GM23338 (cell line): ENCODE data around the gene SYNDIG1. TPM values are rescaled to one million over a fixed set of nuclear protein-coding genes. Genes with fewer than 3 reads are reported as not detected.

Experiments
- ATAC-seq: fragments of 200-7000 bp; cut with Tn5 transposase; 3 replicates; pipeline ENCODE4 v1.9.1; 2020
- DNase-seq: peaks from one replicate; pipeline ENCODE4 v3.0.0-alpha.2; 2015; ENCODE audit warnings: low spot score
- H2AFZ ChIP-seq: fragments of 200-600 bp; sonication (generic); 2 replicates; pipeline ENCODE4 v1.8.0; 2016; ENCODE audit warnings: antibody characterized with exemption, mild to moderate bottlenecking, moderate library complexity
- H3F3A ChIP-seq: fragments of 200-600 bp; sonication (generic); replicated peaks from 2 replicates; pipeline ENCODE4 v1.8.0; 2017; ENCODE audit warnings: antibody characterized with exemption, mixed run types, low read depth
- H3K27ac ChIP-seq: fragments of 200-600 bp; sonication (generic); 2 replicates; pipeline ENCODE4 v1.6.1; 2016; ENCODE audit warnings: low read depth
- H3K27me3 ChIP-seq: fragments of 200-600 bp; sonication (generic); 2 replicates; pipeline ENCODE4 v1.8.0; 2016; ENCODE audit warnings: mild to moderate bottlenecking, mixed run types, moderate library complexity; ENCODE audit not compliant: insufficient read depth
- H3K36me3 ChIP-seq: fragments of 200-600 bp; sonication (generic); 2 replicates; pipeline ENCODE4 v1.8.0; 2016; ENCODE audit warnings: mild to moderate bottlenecking; ENCODE audit not compliant: insufficient read depth
- H3K4me1 ChIP-seq: fragments of 200-600 bp; sonication (generic); 2 replicates; pipeline ENCODE4 v1.8.0; 2016; ENCODE audit warnings: mild to moderate bottlenecking, moderate library complexity; ENCODE audit not compliant: insufficient read depth
- H3K4me2 ChIP-seq: fragments of 200-600 bp; sonication (generic); 2 replicates; pipeline ENCODE4 v1.7.1; 2017; ENCODE audit warnings: mixed run types
- H3K4me3 ChIP-seq: fragments of 200-600 bp; sonication (generic); 2 replicates; pipeline ENCODE4 v1.6.1; 2016; ENCODE audit warnings: mixed run types
- H3K79me2 ChIP-seq: fragments of 200-600 bp; sonication (generic); replicated peaks from 2 replicates; pipeline ENCODE4 v1.8.0; 2017; ENCODE audit warnings: mild to moderate bottlenecking; ENCODE audit not compliant: insufficient read depth
- H3K9me2 ChIP-seq: fragments of 200-600 bp; sonication (generic); 2 replicates; pipeline ENCODE4 v1.8.0; 2017; ENCODE audit not compliant: insufficient read depth
- H4K20me1 ChIP-seq: fragments of 200-600 bp; sonication (generic); replicated peaks from 2 replicates; pipeline ENCODE4 v1.8.0; 2017; ENCODE audit warnings: mild to moderate bottlenecking; ENCODE audit not compliant: insufficient read depth
- H3K27ac Mint-ChIP-seq: 2 replicates; pipeline ENCODE4 v1.8.0; 2020; ENCODE audit warnings: inconsistent platforms, mild to moderate bottlenecking, moderate library complexity, mixed read lengths
- H3K27me3 Mint-ChIP-seq: 3 replicates; pipeline ENCODE4 v1.8.0; 2022; ENCODE audit warnings: low read depth, mild to moderate bottlenecking, moderate library complexity, mixed read lengths, inconsistent platforms; ENCODE audit not compliant: insufficient read depth, poor library complexity
- H3K36me3 Mint-ChIP-seq: 3 replicates; pipeline ENCODE4 v1.8.0; 2021; ENCODE audit warnings: low read depth, mild to moderate bottlenecking, inconsistent platforms, moderate library complexity, mixed read lengths
- H3K4me1 Mint-ChIP-seq: 3 replicates; pipeline ENCODE4 v1.8.0; 2020; ENCODE audit warnings: mild to moderate bottlenecking, inconsistent platforms, mixed read lengths
- H3K4me3 Mint-ChIP-seq: 3 replicates; pipeline ENCODE4 v1.8.0; 2021; ENCODE audit warnings: moderate library complexity, mild to moderate bottlenecking, inconsistent platforms, mixed read lengths
- H3K9me3 Mint-ChIP-seq: 3 replicates; pipeline ENCODE4 v1.8.0; 2020; ENCODE audit warnings: moderate library complexity, mild to moderate bottlenecking, inconsistent platforms, mixed read lengths
- CREB1 ChIP-seq: fragments of 250-450 bp; sonication (Bioruptor Pico); IDR thresholded peaks from 2 replicates; pipeline ENCODE4 v1.5.0; 2020; ENCODE audit warnings: low read depth, mild to moderate bottlenecking, moderate library complexity
- ETS1 ChIP-seq: IDR thresholded peaks from 2 replicates; pipeline ENCODE4 v1.6.1; 2016; ENCODE audit warnings: antibody characterized with exemption
- EZH2phosphoT487 ChIP-seq: fragments of 200-600 bp; sonication (generic); IDR thresholded peaks from one replicate; pipeline ENCODE4 v1.8.1; 2018; ENCODE audit warnings: antibody characterized with exemption; ENCODE audit not compliant: unreplicated experiment
- JUNB ChIP-seq: IDR thresholded peaks from one replicate; pipeline ENCODE4 v1.6.1; 2016; ENCODE audit warnings: antibody characterized with exemption; ENCODE audit not compliant: unreplicated experiment
- POLR2AphosphoS5 ChIP-seq: IDR thresholded peaks from 2 replicates; pipeline ENCODE4 v1.6.1; 2016; ENCODE audit warnings: antibody characterized with exemption, low read depth
- STAT1 ChIP-seq: IDR thresholded peaks from one replicate; pipeline ENCODE4 v1.6.1; 2016; ENCODE audit warnings: antibody characterized with exemption; ENCODE audit not compliant: unreplicated experiment
- ZNF114 ChIP-seq: fragments of 250-450 bp; sonication (Bioruptor Pico); IDR thresholded peaks from 2 replicates; pipeline ENCODE4 v1.5.0; 2020; ENCODE audit warnings: mild to moderate bottlenecking, moderate library complexity
- ZNF331 ChIP-seq: fragments of 250-450 bp; sonication (Bioruptor Pico); IDR thresholded peaks from 2 replicates; pipeline ENCODE4 v1.5.0; 2020; ENCODE audit warnings: low read depth, mild to moderate bottlenecking, moderate library complexity
- polyA plus RNA-seq: library from polyadenylated mRNA; unstranded; fragments of >200 nt; fragmentation: Nextera tagmentation; extraction: Ambion mirVana; gene quantifications from 2 replicates; pipeline ENCODE4 v1.2.1, GENCODE V29; 2016
- total RNA-seq: library from RNA; depleted of rRNA; stranded (reverse); fragments of >200 nt; shearing (Covaris generic); gene quantifications from 2 replicates; pipeline ENCODE4 v1.2.3, GENCODE V29; 2014
- TF ChIP-seq, protein P1 (sequence below), 2 experiments: fragments of 200-600 bp in 1 of 2; sonication (generic) in 1 of 2; conservative IDR thresholded peaks; 2 replicates each; pipeline versions ENCODE4 v1.5.1 to v1.6.1; 2016 to 2017; ENCODE audit warnings: antibody characterized with exemption in 2 of 2, low read depth in 2 of 2, mild to moderate bottlenecking in 2 of 2, moderate library complexity in 1 of 2
- TF ChIP-seq, protein P2 (sequence below): fragments of 250-450 bp; sonication (Bioruptor Pico); IDR thresholded peaks from 2 replicates; pipeline ENCODE4 v1.5.0; 2020; ENCODE audit warnings: mild to moderate bottlenecking, moderate library complexity

SYNDIG1 gene
- total and polyA plus RNA-seq, 2 experiments from 2014 or later: 2.8 to 4.8 TPM

GRCh38 chr20:24615353-24615752 lies 145.9 kb downstream of the SYNDIG1 start:
- no peak for DNase-seq
- no peak for ATAC-seq
- TF ChIP-seq STAT1: no peak
- no peak for TF ChIP-seq CREB1 (CRISPR knock-in tag)
- TF ChIP-seq, protein P1, sequence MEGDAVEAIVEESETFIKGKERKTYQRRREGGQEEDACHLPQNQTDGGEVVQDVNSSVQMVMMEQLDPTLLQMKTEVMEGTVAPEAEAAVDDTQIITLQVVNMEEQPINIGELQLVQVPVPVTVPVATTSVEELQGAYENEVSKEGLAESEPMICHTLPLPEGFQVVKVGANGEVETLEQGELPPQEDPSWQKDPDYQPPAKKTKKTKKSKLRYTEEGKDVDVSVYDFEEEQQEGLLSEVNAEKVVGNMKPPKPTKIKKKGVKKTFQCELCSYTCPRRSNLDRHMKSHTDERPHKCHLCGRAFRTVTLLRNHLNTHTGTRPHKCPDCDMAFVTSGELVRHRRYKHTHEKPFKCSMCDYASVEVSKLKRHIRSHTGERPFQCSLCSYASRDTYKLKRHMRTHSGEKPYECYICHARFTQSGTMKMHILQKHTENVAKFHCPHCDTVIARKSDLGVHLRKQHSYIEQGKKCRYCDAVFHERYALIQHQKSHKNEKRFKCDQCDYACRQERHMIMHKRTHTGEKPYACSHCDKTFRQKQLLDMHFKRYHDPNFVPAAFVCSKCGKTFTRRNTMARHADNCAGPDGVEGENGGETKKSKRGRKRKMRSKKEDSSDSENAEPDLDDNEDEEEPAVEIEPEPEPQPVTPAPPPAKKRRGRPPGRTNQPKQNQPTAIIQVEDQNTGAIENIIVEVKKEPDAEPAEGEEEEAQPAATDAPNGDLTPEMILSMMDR (conservative IDR thresholded peaks at IDR 0.05; ENCODE audit: low read depth in 2 of 2): no peak
- no peak for TF ChIP-seq ZNF114 (CRISPR knock-in tag)
- no peak for TF ChIP-seq EZH2phosphoT487
- TF ChIP-seq ZNF331 (CRISPR knock-in tag): no peak
- TF ChIP-seq ETS1: no peak
- Mint-ChIP-seq H3K27ac (no peak overlapping the region), H3K36me3 (no peaks in the 10 kb centered on the region), H3K4me3 (no peak overlapping the region), H3K4me1 (peaks cover 17% of the 10 kb centered on the region), H3K27me3 (no peaks in the 10 kb centered on the region), H3K9me3 (no peaks in the 10 kb centered on the region)
- Histone ChIP-seq H3K9me2 (no peaks in the 10 kb centered on the region), H3K27ac (no peak overlapping the region), H2AFZ (no peak overlapping the region), H3K27me3 (no peaks in the 10 kb centered on the region), H3K4me3 (no peak overlapping the region), H4K20me1 (no peaks in the 10 kb centered on the region), H3K79me2 (no peaks in the 10 kb centered on the region), H3F3A (no peaks in the 10 kb centered on the region), H3K4me2 (no peak overlapping the region), H3K4me1 (peaks cover 3% of the 10 kb centered on the region), H3K36me3 (no peaks in the 10 kb centered on the region)

- Mint-ChIP-seq H3K9me3 (no peaks in the 10 kb centered on the region), H3K36me3 (no peaks in the 10 kb centered on the region), H3K27ac (no peak overlapping the region), H3K4me1 (peaks cover 7% of the 10 kb centered on the region), H3K4me3 (no peak overlapping the region), H3K27me3 (no peaks in the 10 kb centered on the region)
- no peak overlapping the region for H3K27ac ChIP-seq
- DNase-seq: no peak
- no peak overlapping the region for H3K4me3 ChIP-seq
- H4K20me1 ChIP-seq: no peaks in the 10 kb centered on the region
- no peaks in the 10 kb centered on the region for H3K36me3 ChIP-seq
- H3K9me2 ChIP-seq: no peaks in the 10 kb centered on the region
- no peaks in the 10 kb centered on the region for H3K79me2 ChIP-seq
- no peaks in the 10 kb centered on the region for H3F3A ChIP-seq
- peak; percentile 43 for ATAC-seq
- no peak overlapping the region for H3K4me2 ChIP-seq
- H2AFZ ChIP-seq: no peak overlapping the region
- no peaks in the 10 kb centered on the region for H3K27me3 ChIP-seq
- TF ChIP-seq POLR2AphosphoS5 (no peak), EZH2phosphoT487 (no peak), JUNB (no peak)
- TF ChIP-seq, protein P2, sequence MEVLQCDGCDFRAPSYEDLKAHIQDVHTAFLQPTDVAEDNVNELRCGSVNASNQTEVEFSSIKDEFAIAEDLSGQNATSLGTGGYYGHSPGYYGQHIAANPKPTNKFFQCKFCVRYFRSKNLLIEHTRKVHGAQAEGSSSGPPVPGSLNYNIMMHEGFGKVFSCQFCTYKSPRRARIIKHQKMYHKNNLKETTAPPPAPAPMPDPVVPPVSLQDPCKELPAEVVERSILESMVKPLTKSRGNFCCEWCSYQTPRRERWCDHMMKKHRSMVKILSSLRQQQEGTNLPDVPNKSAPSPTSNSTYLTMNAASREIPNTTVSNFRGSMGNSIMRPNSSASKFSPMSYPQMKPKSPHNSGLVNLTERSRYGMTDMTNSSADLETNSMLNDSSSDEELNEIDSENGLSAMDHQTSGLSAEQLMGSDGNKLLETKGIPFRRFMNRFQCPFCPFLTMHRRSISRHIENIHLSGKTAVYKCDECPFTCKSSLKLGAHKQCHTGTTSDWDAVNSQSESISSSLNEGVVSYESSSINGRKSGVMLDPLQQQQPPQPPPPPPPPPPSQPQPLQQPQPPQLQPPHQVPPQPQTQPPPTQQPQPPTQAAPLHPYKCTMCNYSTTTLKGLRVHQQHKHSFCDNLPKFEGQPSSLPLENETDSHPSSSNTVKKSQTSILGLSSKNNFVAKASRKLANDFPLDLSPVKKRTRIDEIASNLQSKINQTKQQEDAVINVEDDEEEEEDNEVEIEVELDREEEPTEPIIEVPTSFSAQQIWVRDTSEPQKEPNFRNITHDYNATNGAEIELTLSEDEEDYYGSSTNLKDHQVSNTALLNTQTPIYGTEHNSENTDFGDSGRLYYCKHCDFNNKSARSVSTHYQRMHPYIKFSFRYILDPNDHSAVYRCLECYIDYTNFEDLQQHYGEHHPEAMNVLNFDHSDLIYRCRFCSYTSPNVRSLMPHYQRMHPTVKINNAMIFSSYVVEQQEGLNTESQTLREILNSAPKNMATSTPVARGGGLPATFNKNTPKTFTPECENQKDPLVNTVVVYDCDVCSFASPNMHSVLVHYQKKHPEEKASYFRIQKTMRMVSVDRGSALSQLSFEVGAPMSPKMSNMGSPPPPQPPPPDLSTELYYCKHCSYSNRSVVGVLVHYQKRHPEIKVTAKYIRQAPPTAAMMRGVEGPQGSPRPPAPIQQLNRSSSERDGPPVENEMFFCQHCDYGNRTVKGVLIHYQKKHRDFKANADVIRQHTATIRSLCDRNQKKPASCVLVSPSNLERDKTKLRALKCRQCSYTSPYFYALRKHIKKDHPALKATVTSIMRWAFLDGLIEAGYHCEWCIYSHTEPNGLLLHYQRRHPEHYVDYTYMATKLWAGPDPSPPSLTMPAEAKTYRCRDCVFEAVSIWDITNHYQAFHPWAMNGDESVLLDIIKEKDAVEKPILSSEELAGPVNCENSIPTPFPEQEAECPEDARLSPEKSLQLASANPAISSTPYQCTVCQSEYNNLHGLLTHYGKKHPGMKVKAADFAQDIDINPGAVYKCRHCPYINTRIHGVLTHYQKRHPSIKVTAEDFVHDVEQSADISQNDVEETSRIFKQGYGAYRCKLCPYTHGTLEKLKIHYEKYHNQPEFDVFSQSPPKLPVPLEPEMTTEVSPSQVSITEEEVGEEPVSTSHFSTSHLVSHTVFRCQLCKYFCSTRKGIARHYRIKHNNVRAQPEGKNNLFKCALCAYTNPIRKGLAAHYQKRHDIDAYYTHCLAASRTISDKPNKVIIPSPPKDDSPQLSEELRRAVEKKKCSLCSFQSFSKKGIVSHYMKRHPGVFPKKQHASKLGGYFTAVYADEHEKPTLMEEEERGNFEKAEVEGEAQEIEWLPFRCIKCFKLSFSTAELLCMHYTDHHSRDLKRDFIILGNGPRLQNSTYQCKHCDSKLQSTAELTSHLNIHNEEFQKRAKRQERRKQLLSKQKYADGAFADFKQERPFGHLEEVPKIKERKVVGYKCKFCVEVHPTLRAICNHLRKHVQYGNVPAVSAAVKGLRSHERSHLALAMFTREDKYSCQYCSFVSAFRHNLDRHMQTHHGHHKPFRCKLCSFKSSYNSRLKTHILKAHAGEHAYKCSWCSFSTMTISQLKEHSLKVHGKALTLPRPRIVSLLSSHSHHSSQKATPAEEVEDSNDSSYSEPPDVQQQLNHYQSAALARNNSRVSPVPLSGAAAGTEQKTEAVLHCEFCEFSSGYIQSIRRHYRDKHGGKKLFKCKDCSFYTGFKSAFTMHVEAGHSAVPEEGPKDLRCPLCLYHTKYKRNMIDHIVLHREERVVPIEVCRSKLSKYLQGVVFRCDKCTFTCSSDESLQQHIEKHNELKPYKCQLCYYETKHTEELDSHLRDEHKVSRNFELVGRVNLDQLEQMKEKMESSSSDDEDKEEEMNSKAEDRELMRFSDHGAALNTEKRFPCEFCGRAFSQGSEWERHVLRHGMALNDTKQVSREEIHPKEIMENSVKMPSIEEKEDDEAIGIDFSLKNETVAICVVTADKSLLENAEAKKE: no peak
- no peaks in the 10 kb centered on the region for H3K4me1 ChIP-seq
These were observed 147.0 kb downstream of the SYNDIG1 start for GRCh38 chr20:24616258-24617079.
